Measurements from ENCODE around the gene KAT2B.

DNA sequence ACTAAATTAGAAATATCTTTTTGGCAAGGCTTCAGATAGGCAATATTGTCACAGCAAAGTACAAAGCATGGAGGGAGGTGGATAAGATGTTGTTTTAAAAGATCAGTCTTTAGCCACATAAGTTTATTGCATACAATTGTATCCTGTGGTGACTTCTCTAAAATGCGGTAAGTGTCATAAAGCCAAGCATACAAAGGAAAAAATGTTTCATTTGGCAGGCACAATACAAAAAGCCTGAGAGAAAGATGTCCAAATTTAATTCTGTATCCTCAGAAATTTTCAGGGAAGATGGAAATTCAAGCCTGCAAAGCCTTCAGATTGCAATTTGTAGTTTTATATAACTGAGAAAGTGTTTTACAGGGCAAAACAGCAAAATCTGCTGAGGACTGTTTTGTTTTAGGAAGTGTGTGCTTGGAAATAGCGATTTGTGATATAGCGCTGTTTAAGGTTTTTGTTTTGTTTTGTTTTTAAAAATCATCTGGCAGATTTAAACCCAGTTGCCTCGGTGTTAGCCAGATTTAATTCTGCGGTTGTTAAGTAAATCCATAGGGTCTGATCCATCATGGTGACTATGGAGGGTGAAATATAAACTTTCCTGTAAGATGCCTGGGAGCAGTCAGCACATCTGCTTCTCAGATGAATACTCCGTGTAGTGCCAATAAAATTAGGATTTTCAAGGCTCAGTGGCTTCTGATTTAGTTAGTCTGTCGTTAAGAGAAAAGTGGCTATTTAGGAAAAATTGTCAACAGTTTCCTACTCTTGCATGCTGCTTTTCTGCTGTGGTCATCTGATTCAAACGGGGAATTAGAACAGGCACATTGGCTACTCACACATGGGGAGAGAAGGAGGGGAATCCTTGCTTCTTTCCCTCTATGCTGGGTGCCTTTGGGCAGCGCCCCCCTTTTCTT lies 8.0 kb downstream of the KAT2B start:
- TF ChIP-seq ZNF589 (CRISPR knock-in tag; conservative IDR thresholded peaks at IDR 0.05) (no peak), SP2 (CRISPR knock-in tag; IDR thresholded peaks at IDR 0.05) (no peak), SAFB2 (CRISPR knock-in tag; IDR thresholded peaks at IDR 0.05; ENCODE audit: borderline replicate concordance, low read depth) (no peak), KLF16 (CRISPR knock-in tag; IDR thresholded peaks at IDR 0.05) (no peak), HDAC2 (CRISPR knock-in tag; IDR thresholded peaks at IDR 0.05) (no peak), ZNF816 (CRISPR knock-in tag; IDR thresholded peaks at IDR 0.05; ENCODE audit: borderline replicate concordance) (no peak)
- TF ChIP-seq, protein P1, sequence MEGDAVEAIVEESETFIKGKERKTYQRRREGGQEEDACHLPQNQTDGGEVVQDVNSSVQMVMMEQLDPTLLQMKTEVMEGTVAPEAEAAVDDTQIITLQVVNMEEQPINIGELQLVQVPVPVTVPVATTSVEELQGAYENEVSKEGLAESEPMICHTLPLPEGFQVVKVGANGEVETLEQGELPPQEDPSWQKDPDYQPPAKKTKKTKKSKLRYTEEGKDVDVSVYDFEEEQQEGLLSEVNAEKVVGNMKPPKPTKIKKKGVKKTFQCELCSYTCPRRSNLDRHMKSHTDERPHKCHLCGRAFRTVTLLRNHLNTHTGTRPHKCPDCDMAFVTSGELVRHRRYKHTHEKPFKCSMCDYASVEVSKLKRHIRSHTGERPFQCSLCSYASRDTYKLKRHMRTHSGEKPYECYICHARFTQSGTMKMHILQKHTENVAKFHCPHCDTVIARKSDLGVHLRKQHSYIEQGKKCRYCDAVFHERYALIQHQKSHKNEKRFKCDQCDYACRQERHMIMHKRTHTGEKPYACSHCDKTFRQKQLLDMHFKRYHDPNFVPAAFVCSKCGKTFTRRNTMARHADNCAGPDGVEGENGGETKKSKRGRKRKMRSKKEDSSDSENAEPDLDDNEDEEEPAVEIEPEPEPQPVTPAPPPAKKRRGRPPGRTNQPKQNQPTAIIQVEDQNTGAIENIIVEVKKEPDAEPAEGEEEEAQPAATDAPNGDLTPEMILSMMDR (CRISPR knock-in tag; IDR thresholded peaks at IDR 0.05): no peak
